SH-SY5Y (cell line): ENCODE data around the gene VPS33B.

Source experiments
- GATA2 ChIP-seq: IDR thresholded peaks from 2 replicates; pipeline ENCODE4 v1.6.1; 2011; ENCODE audit warnings: mild to moderate bottlenecking, low read depth, low read length
- GATA3 ChIP-seq: IDR thresholded peaks from 2 replicates; pipeline ENCODE4 v1.6.1; 2011; ENCODE audit warnings: low read depth, mild to moderate bottlenecking, low read length, moderate library complexity

DNA sequence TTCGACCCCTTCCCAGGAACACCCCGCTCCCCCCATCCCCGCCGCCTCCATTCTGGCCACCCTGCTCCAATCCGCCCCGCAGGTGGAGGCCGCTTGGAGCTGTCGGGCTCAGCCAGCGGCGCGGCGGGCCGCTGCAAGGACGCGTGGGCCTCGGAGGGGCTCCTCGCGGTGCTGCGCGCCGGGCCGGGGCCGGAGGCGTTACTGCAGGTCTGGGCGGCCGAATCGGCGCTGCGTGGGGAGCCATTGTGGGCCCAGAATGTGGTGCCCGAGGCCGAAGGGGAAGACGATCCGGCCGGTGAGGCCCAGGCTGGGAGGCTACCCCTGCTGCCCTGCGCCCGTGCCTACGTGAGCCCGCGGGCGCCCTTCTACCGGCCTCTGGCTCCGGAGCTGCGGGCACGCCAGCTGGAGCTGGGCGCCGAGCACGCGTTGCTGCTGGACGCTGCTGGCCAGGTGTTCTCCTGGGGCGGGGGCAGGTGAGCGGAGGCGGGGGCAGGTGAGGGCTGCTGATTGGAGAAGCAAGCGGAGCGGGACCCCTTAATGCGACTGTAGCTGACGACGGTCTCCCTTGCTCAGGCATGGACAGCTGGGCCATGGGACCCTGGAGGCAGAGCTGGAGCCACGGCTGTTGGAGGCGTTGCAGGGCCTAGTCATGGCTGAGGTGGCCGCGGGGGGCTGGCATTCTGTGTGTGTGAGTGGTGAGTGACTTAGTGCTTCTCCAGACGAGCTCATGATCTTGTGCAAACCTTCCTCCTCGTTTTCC lies 65.2 kb downstream of the VPS33B start:
- TF ChIP-seq GATA2 = no peak
- no peak for TF ChIP-seq GATA3
